Esophagus squamous epithelium (tissue), 5 donors: ENCODE data around the gene BFSP1. TPM values are rescaled to one million over a fixed set of nuclear protein-coding genes. Genes with fewer than 3 reads are reported as not detected.

Source experiments
- DNase-seq: peaks from one replicate; lab custom pipeline; 2025; lab: John Stamatoyannopoulos, UW
- H3K27ac ChIP-seq, 4 donors: fragments of 200-600 bp; sonication (generic); one replicate each; pipeline ENCODE4 v1.5.1; 2016 to 2019; ENCODE audit warnings: mild to moderate bottlenecking in 1 of 4
- H3K27me3 ChIP-seq, 4 donors: fragments of 200-600 bp; sonication (generic); 1 replicate in 3 of 4; 2 replicates in 1 of 4; pipeline versions ENCODE4 v1.5.1 to v1.6.0; 2017 to 2021; ENCODE audit warnings: antibody characterized with exemption in 1 of 4
- H3K36me3 ChIP-seq, 3 donors: fragments of 200-600 bp; sonication (generic); one replicate each; pipeline ENCODE4 v1.5.1; 2016 to 2019
- H3K4me1 ChIP-seq, 3 donors: fragments of 200-600 bp; sonication (generic); one replicate each; pipeline ENCODE4 v1.5.1; 2017 to 2019
- H3K4me3 ChIP-seq, 4 donors: fragments of 200-600 bp; sonication (generic); 1 replicate in 3 of 4; 2 replicates in 1 of 4; pipeline ENCODE4 v1.5.1; 2016 to 2019; ENCODE audit warnings: mild to moderate bottlenecking in 2 of 4, moderate library complexity in 1 of 4
- H3K9me3 ChIP-seq, 3 donors: fragments of 200-600 bp; sonication (generic); one replicate each; pipeline ENCODE4 v1.5.1; 2016 to 2019
- POLR2A ChIP-seq, 4 donors: fragments of 450-650 bp; IDR thresholded peaks; one replicate each; pipeline ENCODE4 v1.6.1; 2017; ENCODE audit warnings: antibody characterized with exemption in 4 of 4, mild to moderate bottlenecking in 4 of 4, moderate library complexity in 3 of 4
- WGBS, 2 donors: methylation state at CpG; one replicate each; pipeline ENCODE4 v1.1.5; 2018; 5-methylcytosine and 5-hydroxymethylcytosine counted together
- intact Hi-C: fragments of 100-400 bp; cut with DNase I; formaldehyde crosslinking; loops from one replicate; pipeline ENCODE4 v1.15.0; 2022
- total RNA-seq, 4 donors: library from RNA; depleted of rRNA; stranded (reverse); fragments of >200 nt; gene quantifications; one replicate each; pipeline ENCODE4 v1.1.0, GENCODE V29; 2016
- TF ChIP-seq, protein P1 (sequence below), 6 experiments: fragments of 450-650 bp in 4 of 6; fragments of 200-600 bp in 2 of 6; sonication (generic) in 2 of 6; IDR thresholded peaks; one replicate each; pipeline ENCODE4 v1.5.1; 2016 to 2019; ENCODE audit warnings: antibody characterized with exemption in 6 of 6, mild to moderate bottlenecking in 4 of 6, moderate library complexity in 4 of 6
- donor health status: DM: yes; HTN: yes; CAD: no.

BFSP1 gene
- total RNA-seq, 4 donors from 2014 or later, result 0.56 to 1.3 (median 1.00) TPM

DNA sequence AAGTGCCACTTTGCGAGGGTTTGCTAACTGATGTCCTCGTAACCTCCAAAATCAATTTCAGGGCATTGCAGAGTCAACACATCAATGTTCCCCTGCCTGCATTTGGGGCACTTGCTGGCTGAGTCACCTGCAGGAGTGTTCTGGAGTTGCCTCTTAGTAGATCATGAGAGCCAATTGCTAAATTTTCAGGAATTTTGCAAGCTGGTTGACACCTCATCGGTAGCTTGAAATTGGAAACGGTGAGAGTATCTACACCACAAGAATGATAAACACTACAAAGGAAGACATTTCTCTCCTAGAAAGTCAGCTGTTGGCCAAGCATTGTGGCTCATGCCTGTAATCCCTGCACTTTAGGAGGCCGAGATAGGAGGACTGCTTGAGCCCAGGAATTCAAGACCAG lies 10.8 kb upstream of the BFSP1 start:
- TF ChIP-seq, protein P1, sequence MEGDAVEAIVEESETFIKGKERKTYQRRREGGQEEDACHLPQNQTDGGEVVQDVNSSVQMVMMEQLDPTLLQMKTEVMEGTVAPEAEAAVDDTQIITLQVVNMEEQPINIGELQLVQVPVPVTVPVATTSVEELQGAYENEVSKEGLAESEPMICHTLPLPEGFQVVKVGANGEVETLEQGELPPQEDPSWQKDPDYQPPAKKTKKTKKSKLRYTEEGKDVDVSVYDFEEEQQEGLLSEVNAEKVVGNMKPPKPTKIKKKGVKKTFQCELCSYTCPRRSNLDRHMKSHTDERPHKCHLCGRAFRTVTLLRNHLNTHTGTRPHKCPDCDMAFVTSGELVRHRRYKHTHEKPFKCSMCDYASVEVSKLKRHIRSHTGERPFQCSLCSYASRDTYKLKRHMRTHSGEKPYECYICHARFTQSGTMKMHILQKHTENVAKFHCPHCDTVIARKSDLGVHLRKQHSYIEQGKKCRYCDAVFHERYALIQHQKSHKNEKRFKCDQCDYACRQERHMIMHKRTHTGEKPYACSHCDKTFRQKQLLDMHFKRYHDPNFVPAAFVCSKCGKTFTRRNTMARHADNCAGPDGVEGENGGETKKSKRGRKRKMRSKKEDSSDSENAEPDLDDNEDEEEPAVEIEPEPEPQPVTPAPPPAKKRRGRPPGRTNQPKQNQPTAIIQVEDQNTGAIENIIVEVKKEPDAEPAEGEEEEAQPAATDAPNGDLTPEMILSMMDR (IDR thresholded peaks at IDR 0.05), result no peak
- TF ChIP-seq POLR2A (IDR thresholded peaks at IDR 0.05), result no peak
- WGBS, 2 donors, result 81% methylated on average over 5 of the region's 5 CpGs
- peak overlapping the region in 3 of 4 donors; percentile 16 to 79 (median 72) for H3K27ac ChIP-seq
- peaks cover 0 to 37% (median 14%) of the 10 kb centered on the region in 3 donors for H3K4me1 ChIP-seq
- no peaks in the 10 kb centered on the region for H3K9me3 ChIP-seq
- no peak for DNase-seq
- H3K4me3 ChIP-seq, result no peak overlapping the region
- no peaks in the 10 kb centered on the region for H3K36me3 ChIP-seq
- no peaks in the 10 kb centered on the region for H3K27me3 ChIP-seq
- intact Hi-C loops, result no loop called here

DNA sequence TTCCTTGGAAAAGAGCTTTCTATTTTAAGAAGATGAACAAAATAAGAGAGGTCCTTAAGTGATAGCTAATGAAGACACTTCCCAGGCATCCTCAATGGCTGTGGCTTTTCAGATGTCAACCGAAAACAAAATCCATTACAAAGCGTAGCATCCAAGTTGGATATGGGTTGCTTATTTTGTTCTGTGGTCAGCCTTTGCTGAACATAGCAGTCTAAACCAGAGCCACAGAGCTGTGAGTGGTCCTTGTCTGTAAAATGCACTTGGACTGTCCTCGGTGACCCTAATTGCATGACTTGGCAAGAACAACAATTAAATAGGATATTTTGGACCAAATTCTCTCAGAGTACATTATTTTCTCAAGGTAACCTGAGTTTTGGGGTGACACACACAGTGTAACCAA lies 10.4 kb upstream of the BFSP1 start:
- DNase-seq, result no peak
- peak overlapping the region in 2 of 4 donors; percentile 16 to 79 for H3K27ac ChIP-seq
- no peak overlapping the region for H3K4me3 ChIP-seq
- TF ChIP-seq, protein P1 (IDR thresholded peaks at IDR 0.05), result no peak
- no peak for TF ChIP-seq POLR2A (IDR thresholded peaks at IDR 0.05)
- no peaks in the 10 kb centered on the region for H3K36me3 ChIP-seq
- H3K9me3 ChIP-seq, result no peaks in the 10 kb centered on the region
- no peaks in the 10 kb centered on the region for H3K27me3 ChIP-seq
- 80 to 90% methylated on average over 3 of the region's 3 CpGs for WGBS, 2 donors
- intact Hi-C loops, result no loop called here
- H3K4me1 ChIP-seq, result peaks cover 0 to 41% (median 14%) of the 10 kb centered on the region in 3 donors

DNA sequence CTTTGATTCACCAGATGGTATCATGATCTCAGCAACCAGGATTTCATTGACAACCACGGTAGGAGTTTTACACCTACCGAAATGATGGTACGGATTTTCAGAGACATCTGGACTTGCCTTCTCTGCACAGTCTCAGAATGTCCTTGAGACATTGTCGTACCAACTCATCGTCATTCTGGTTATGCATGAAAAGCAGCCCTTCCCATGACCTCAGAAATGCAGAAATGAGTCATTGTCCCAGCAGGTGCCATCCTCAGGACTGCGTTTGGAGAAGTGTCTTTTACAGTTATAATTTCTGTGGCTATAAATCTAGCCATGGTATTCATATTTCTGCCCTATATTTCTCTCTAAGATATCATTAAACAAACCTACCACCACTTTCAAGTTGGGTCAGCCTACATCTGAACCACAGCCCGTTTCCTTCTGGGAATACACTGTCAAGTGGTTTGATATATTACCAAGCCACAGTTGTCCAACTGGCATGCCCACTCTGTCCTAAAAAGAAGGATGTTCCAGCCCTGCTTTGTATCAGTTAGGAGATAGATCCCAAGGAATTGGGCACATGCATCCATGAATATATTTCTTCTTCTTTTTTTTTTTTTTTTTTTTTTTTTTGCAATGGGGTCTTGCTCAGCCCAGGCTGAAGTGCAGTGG lies 7.5 kb upstream of the BFSP1 start:
- Histone ChIP-seq H3K27ac (peak overlapping the region in 1 of 4 donors; percentile 14), H3K4me1 (peaks cover 0 to 39% (median 14%) of the 10 kb centered on the region in 3 donors), H3K36me3 (no peaks in the 10 kb centered on the region), H3K27me3 (no peaks in the 10 kb centered on the region), H3K9me3 (no peaks in the 10 kb centered on the region), H3K4me3 (no peak overlapping the region)
- 28 to 34% methylated on average over 7 of the region's 7 CpGs for WGBS, 2 donors
- no peak for DNase-seq
- TF ChIP-seq, protein P1 (IDR thresholded peaks at IDR 0.05), result no peak
- no peak for TF ChIP-seq POLR2A (IDR thresholded peaks at IDR 0.05)
- intact Hi-C loops, result loop anchor here (5.0 to 10.0 kb wide), 2 partner anchors 74 to 366 kb away; no protein-coding TSS in a partner anchor

DNA sequence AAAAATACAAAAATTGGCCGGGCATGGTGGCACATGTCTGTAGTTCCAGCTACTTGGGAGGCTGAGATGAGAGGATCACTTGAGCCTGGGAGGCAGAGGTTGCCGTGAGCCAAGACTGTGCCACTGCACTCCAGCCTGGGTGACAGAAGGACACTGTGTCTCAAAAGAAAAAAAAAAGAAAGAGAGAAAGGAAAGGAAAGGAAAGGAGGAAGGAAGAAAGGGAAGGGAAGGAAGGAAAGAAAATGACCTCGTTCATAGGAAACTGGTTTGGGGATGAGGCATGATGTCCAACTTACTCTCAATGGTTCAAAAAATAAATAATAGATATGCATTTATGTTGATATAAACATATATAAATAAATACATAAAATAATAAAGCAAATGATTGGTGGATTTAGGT lies 6.8 kb upstream of the BFSP1 start:
- H3K9me3 ChIP-seq, result no peaks in the 10 kb centered on the region
- no peak overlapping the region for H3K4me3 ChIP-seq
- no peaks in the 10 kb centered on the region for H3K36me3 ChIP-seq
- DNase-seq, result no peak
- 65 to 77% methylated on average over 3 of the region's 3 CpGs for WGBS, 2 donors
- intact Hi-C loops, result loop anchor here (5.0 to 10.0 kb wide), 2 partner anchors 74 to 367 kb away; no protein-coding TSS in a partner anchor
- peaks cover 0 to 46% (median 15%) of the 10 kb centered on the region in 3 donors for H3K4me1 ChIP-seq
- peak overlapping the region in 1 of 4 donors; percentile 19 for H3K27ac ChIP-seq
- no peak for TF ChIP-seq POLR2A (IDR thresholded peaks at IDR 0.05)
- TF ChIP-seq, protein P1 (IDR thresholded peaks at IDR 0.05), result no peak
- no peaks in the 10 kb centered on the region for H3K27me3 ChIP-seq

DNA sequence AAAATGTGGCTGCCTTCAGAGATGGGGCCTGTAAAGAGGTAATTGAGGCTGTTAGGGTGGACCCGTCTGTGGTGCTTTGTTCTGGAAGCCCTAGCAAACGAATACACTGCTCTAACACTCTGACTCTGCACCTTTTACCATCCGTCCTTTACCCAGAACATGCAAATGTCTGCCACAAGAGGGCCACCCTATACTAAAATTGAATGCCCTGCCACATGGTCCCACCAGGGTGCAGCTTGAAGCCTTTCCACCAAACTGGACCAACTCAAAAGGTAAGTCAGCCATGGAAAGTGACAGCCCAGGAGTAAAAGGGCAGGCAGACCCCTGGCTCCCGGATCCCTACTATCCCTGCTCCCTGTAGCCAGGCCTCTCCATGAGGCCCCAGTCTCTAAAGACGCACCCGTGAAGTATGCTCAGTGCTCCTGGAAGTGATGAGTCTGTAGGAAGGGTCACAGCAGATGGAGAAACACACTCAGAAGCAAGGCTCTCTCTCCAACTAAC lies 5.8 kb upstream of the BFSP1 start:
- no peak for DNase-seq
- H3K27me3 ChIP-seq, result no peaks in the 10 kb centered on the region
- H3K4me3 ChIP-seq, result no peak overlapping the region
- H3K9me3 ChIP-seq, result no peaks in the 10 kb centered on the region
- no peak for TF ChIP-seq POLR2A (IDR thresholded peaks at IDR 0.05)
- TF ChIP-seq, protein P1 (IDR thresholded peaks at IDR 0.05), result peak; percentile 84 to 97 (median 91)
- H3K36me3 ChIP-seq, result no peaks in the 10 kb centered on the region
- 0 to 6% methylated on average over 1 to 3 of the region's 6 CpGs for WGBS, 2 donors
- peaks cover 0 to 44% (median 11%) of the 10 kb centered on the region in 3 donors for H3K4me1 ChIP-seq
- peak overlapping the region in 2 of 4 donors; percentile 19 to 46 for H3K27ac ChIP-seq
- intact Hi-C loops, result loop anchor here (5.0 to 10.0 kb wide), 2 partner anchors 75 to 368 kb away; no protein-coding TSS in a partner anchor
